HepG2 (cell line): ENCODE results near the gene CARMIL1. TPM values are rescaled to one million over a fixed set of nuclear protein-coding genes. Genes with fewer than 3 reads are reported as not detected.

Source experiments
- ATM ChIP-seq: fragments of 450-650 bp; IDR thresholded peaks from 2 replicates; pipeline ENCODE4 v1.7.1; 2017; ENCODE audit warnings: mild to moderate bottlenecking, borderline replicate concordance
- BRD4 ChIP-seq: sonication (generic); formaldehyde crosslinking; IDR thresholded peaks from 2 replicates; pipeline ENCODE4 v1.4.0; 2020; ENCODE audit warnings: missing genetic modification reagents
- GZF1 ChIP-seq: sonication (generic); formaldehyde crosslinking; IDR thresholded peaks from 2 replicates; pipeline ENCODE4 v1.5.1; 2020; ENCODE audit warnings: mild to moderate bottlenecking, missing genetic modification reagents
- HOMEZ ChIP-seq: IDR thresholded peaks from 2 replicates; pipeline ENCODE4 v1.6.1; 2016; ENCODE audit warnings: low read depth
- ISL2 ChIP-seq: sonication (generic); formaldehyde crosslinking; IDR thresholded peaks from 2 replicates; pipeline ENCODE4 v1.5.0; 2020; ENCODE audit warnings: missing genetic modification reagents
- MAFK ChIP-seq, 2 experiments: IDR thresholded peaks in 1 of 2; conservative IDR thresholded peaks in 1 of 2; 2 replicates each; pipeline ENCODE4 v1.6.1; 2011; ENCODE audit warnings: improper control_type of control experiment in 2 of 2, low read length in 2 of 2
- NFRKB ChIP-seq: fragments of 450-650 bp; IDR thresholded peaks from 2 replicates; pipeline ENCODE4 v1.6.1; 2017
- NR2F2 ChIP-seq: IDR thresholded peaks from 2 replicates; pipeline ENCODE4 v1.6.1; 2012; ENCODE audit warnings: low read depth, inconsistent platforms, borderline replicate concordance
- POGZ ChIP-seq: sonication (generic); formaldehyde crosslinking; IDR thresholded peaks from 2 replicates; pipeline ENCODE4 v1.4.0; 2020; ENCODE audit warnings: mild to moderate bottlenecking, missing genetic modification reagents
- RARA ChIP-seq: IDR thresholded peaks from 2 replicates; pipeline ENCODE4 v1.6.1; 2016; ENCODE audit warnings: missing genetic modification reagents, missing compliant biosample characterization
- SAFB2 ChIP-seq: sonication (generic); formaldehyde crosslinking; IDR thresholded peaks from 2 replicates; pipeline ENCODE4 v1.5.1; 2020; ENCODE audit warnings: missing genetic modification reagents, low read depth, mild to moderate bottlenecking, borderline replicate concordance
- SMARCC2 ChIP-seq: fragments of 450-650 bp; IDR thresholded peaks from 2 replicates; pipeline ENCODE4 v1.6.1; 2017; ENCODE audit warnings: antibody characterized with exemption, mild to moderate bottlenecking
- SOX6 ChIP-seq, 2 experiments: fragments of 450-650 bp in 1 of 2; sonication (generic) in 1 of 2; formaldehyde crosslinking in 1 of 2; IDR thresholded peaks; 2 replicates each; pipeline versions ENCODE4 v1.4.0 to v1.6.1; 2017 to 2020; ENCODE audit warnings: antibody characterized with exemption in 1 of 2, mild to moderate bottlenecking in 1 of 2, missing genetic modification reagents in 1 of 2
- SRSF1 ChIP-seq: fragments of 200-400 bp; formaldehyde crosslinking; optimal IDR thresholded peaks from 2 replicates; pipeline ENCODE3; 2017; ENCODE audit warnings: mild to moderate bottlenecking, low read depth, low read length, moderate library complexity
- ZBTB1 ChIP-seq: sonication (generic); formaldehyde crosslinking; IDR thresholded peaks from 2 replicates; pipeline ENCODE4 v1.4.0; 2020; ENCODE audit warnings: missing genetic modification reagents, borderline replicate concordance
- ZNF180 ChIP-seq: sonication (generic); formaldehyde crosslinking; IDR thresholded peaks from 2 replicates; pipeline ENCODE4 v1.4.0; 2020; ENCODE audit warnings: low read depth, missing genetic modification reagents, borderline replicate concordance
- ZNF264 ChIP-seq: sonication (generic); formaldehyde crosslinking; IDR thresholded peaks from 2 replicates; pipeline ENCODE4 v1.4.0; 2020; ENCODE audit warnings: missing genetic modification reagents
- ZNF460 ChIP-seq: sonication (generic); formaldehyde crosslinking; IDR thresholded peaks from 2 replicates; pipeline ENCODE4 v1.5.1; 2020; ENCODE audit warnings: missing genetic modification reagents, mild to moderate bottlenecking, borderline replicate concordance
- polyA plus RNA-seq, 8 experiments: library from polyadenylated mRNA; depleted of rRNA in 3 of 8; stranded (reverse) in 7 of 8; unstranded in 1 of 8; fragments of >200 nt; fragmentation: Illumina TruSeq in 4 of 8; extraction: Trizol in 4 of 8; gene quantifications; 2 replicates each; pipeline versions ENCODE4 v1.2.1 to v1.2.3, GENCODE V29; 2011 to 2016; ENCODE audit warnings: low read depth in 4 of 8, missing spikeins in 1 of 8, mixed read lengths in 1 of 8; ENCODE audit not compliant: insufficient read depth in 1 of 8
- total RNA-seq, 5 experiments: library from RNA; depleted of rRNA; stranded (reverse); fragments of >200 nt; fragmentation: Illumina TruSeq; extraction: Trizol; gene quantifications; 2 replicates each; pipeline ENCODE4 v1.2.3, GENCODE V29; 2016; ENCODE audit warnings: low read depth in 1 of 5
- TF ChIP-seq, protein P1 (sequence below): sonication (generic); formaldehyde crosslinking; IDR thresholded peaks from 2 replicates; pipeline ENCODE4 v1.4.0; 2020; ENCODE audit warnings: mild to moderate bottlenecking, missing genetic modification reagents, borderline replicate concordance
- TF ChIP-seq, protein P2 (sequence below): sonication (generic); formaldehyde crosslinking; IDR thresholded peaks from 2 replicates; pipeline ENCODE4 v1.8.0; 2022; ENCODE audit warnings: mild to moderate bottlenecking, missing genetic modification reagents, moderate library complexity
- TF ChIP-seq, protein P3 (sequence below): sonication (generic); IDR thresholded peaks from 2 replicates; pipeline ENCODE4 v1.6.1; 2016; ENCODE audit warnings: low read depth, borderline replicate concordance
- TF ChIP-seq, protein P4 (sequence below): sonication (generic); formaldehyde crosslinking; IDR thresholded peaks from 2 replicates; pipeline ENCODE4 v1.4.0; 2020; ENCODE audit warnings: missing genetic modification reagents, borderline replicate concordance

CARMIL1 gene
- total and polyA plus RNA-seq, 2 of the 13 experiments (the other 11 are each of a cell fraction or from before 2014, with no cell fraction given): 1.8 to 2.6 TPM

GRCh38 chr6:25270559-25270958 lies 8.6 kb upstream of the CARMIL1 start (continued):
- TF ChIP-seq, protein P1, sequence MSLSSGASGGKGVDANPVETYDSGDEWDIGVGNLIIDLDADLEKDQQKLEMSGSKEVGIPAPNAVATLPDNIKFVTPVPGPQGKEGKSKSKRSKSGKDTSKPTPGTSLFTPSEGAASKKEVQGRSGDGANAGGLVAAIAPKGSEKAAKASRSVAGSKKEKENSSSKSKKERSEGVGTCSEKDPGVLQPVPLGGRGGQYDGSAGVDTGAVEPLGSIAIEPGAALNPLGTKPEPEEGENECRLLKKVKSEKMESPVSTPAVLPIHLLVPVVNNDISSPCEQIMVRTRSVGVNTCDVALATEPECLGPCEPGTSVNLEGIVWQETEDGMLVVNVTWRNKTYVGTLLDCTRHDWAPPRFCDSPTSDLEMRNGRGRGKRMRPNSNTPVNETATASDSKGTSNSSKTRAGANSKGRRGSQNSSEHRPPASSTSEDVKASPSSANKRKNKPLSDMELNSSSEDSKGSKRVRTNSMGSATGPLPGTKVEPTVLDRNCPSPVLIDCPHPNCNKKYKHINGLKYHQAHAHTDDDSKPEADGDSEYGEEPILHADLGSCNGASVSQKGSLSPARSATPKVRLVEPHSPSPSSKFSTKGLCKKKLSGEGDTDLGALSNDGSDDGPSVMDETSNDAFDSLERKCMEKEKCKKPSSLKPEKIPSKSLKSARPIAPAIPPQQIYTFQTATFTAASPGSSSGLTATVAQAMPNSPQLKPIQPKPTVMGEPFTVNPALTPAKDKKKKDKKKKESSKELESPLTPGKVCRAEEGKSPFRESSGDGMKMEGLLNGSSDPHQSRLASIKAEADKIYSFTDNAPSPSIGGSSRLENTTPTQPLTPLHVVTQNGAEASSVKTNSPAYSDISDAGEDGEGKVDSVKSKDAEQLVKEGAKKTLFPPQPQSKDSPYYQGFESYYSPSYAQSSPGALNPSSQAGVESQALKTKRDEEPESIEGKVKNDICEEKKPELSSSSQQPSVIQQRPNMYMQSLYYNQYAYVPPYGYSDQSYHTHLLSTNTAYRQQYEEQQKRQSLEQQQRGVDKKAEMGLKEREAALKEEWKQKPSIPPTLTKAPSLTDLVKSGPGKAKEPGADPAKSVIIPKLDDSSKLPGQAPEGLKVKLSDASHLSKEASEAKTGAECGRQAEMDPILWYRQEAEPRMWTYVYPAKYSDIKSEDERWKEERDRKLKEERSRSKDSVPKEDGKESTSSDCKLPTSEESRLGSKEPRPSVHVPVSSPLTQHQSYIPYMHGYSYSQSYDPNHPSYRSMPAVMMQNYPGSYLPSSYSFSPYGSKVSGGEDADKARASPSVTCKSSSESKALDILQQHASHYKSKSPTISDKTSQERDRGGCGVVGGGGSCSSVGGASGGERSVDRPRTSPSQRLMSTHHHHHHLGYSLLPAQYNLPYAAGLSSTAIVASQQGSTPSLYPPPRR (CRISPR knock-in tag): peak; percentile 69; the same call in 1 of the 2 replicates
- TF ChIP-seq ZBTB1 (CRISPR knock-in tag): no peak
- no peak for TF ChIP-seq MAFK (conservative IDR thresholded peaks at IDR 0.05 in 1 of 2, IDR thresholded peaks at IDR 0.05 in 1 of 2; ENCODE audit: low read length in 2 of 2)
- TF ChIP-seq HOMEZ: peak; percentile 57; the same call in 1 of the 2 replicates
- no peak for TF ChIP-seq SRSF1
- no peak for TF ChIP-seq ZNF264
- TF ChIP-seq NR2F2: peak; percentile 84
- TF ChIP-seq ATM: no peak
- TF ChIP-seq ZNF180: no peak
- TF ChIP-seq SAFB2 (CRISPR knock-in tag): no peak
- TF ChIP-seq, protein P2, sequence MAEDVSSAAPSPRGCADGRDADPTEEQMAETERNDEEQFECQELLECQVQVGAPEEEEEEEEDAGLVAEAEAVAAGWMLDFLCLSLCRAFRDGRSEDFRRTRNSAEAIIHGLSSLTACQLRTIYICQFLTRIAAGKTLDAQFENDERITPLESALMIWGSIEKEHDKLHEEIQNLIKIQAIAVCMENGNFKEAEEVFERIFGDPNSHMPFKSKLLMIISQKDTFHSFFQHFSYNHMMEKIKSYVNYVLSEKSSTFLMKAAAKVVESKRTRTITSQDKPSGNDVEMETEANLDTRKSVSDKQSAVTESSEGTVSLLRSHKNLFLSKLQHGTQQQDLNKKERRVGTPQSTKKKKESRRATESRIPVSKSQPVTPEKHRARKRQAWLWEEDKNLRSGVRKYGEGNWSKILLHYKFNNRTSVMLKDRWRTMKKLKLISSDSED (CRISPR knock-in tag): no peak
- TF ChIP-seq RARA: peak; percentile 76
- TF ChIP-seq ISL2 (CRISPR knock-in tag): peak; percentile 69
- TF ChIP-seq GZF1 (CRISPR knock-in tag): no peak
- TF ChIP-seq ZNF460 (CRISPR knock-in tag): no peak
- TF ChIP-seq BRD4: no peak
- TF ChIP-seq, protein P3, sequence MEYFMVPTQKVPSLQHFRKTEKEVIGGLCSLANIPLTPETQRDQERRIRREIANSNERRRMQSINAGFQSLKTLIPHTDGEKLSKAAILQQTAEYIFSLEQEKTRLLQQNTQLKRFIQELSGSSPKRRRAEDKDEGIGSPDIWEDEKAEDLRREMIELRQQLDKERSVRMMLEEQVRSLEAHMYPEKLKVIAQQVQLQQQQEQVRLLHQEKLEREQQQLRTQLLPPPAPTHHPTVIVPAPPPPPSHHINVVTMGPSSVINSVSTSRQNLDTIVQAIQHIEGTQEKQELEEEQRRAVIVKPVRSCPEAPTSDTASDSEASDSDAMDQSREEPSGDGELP: peak; percentile 30; the same call in 1 of the 2 replicates
- no peak for TF ChIP-seq SMARCC2
- TF ChIP-seq SOX6 (IDR thresholded peaks at IDR 0.05): no peak
- TF ChIP-seq SOX6 (CRISPR knock-in tag; IDR thresholded peaks at IDR 0.05): peak; percentile 92
- TF ChIP-seq NFRKB: no peak
- TF ChIP-seq POGZ (CRISPR knock-in tag): no peak
- TF ChIP-seq, protein P4, sequence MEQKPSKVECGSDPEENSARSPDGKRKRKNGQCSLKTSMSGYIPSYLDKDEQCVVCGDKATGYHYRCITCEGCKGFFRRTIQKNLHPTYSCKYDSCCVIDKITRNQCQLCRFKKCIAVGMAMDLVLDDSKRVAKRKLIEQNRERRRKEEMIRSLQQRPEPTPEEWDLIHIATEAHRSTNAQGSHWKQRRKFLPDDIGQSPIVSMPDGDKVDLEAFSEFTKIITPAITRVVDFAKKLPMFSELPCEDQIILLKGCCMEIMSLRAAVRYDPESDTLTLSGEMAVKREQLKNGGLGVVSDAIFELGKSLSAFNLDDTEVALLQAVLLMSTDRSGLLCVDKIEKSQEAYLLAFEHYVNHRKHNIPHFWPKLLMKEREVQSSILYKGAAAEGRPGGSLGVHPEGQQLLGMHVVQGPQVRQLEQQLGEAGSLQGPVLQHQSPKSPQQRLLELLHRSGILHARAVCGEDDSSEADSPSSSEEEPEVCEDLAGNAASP: peak; percentile 66; the same call in 1 of the 2 replicates
